ENCODE results near the gene RNF43.

Gene RNF43

DNA sequence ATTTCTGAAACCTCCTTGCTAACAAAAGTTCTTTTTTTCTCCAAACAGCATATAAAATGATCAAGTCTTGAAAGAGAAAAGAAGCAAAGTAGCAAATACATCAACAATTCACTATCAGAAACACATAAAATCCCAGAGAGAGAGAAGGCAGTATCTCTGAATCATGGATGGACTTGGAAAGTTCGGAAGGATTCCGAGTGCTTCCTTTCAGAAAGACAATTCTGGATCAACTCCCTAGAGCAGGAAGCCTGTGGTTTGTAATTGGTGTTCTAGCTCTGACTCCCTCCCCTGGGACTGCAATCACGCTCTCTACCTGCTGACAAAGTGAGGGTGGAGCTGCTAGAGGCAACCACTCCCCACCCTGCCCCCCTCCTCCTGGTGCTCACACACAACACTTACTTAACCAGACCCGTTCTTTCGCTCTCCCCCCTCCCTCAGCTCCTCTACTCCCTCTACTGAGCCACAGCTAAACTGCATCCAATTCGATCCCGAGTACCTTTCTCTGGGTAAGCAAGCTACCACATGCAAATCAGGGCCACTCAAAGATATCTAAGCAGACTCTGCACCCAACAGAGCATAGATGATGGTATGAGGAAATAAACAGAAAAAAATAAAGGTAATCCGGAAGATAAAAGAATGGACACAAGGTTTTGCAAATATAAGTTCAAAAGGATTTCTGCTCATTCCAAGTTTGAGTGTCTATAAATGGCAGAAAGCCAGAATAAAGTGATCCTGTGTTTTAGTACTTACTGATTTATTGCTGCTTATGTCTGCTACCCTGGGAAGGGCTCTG lies at the start of gene RNF43:
Gene RNF43 (minus strand): TSS at position 235 of the 793 bp plus-strand sequence. CDS start 1,957 bp downstream, outside the sequence.
- peak; percentile 98 for DNase-seq

DNA sequence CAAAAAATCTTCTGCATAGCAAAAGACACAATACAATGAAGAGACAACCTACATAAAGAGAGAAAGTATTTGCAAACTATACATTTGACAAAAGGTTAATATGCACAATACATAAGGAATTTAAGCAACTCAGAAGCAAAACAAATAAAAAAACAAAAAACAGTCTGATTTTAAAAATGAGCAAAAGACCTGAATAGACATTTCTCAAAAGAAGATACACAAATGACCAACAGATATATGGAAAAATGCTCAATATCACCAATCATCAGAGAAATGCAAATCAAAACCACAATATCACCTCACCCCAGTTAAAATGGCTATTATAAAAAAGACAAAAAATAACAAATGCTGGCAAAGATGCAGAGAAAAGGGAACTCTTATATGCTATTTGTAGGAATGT lies 38.2 kb upstream of the RNF43 start:
- no peak for DNase-seq

DNA sequence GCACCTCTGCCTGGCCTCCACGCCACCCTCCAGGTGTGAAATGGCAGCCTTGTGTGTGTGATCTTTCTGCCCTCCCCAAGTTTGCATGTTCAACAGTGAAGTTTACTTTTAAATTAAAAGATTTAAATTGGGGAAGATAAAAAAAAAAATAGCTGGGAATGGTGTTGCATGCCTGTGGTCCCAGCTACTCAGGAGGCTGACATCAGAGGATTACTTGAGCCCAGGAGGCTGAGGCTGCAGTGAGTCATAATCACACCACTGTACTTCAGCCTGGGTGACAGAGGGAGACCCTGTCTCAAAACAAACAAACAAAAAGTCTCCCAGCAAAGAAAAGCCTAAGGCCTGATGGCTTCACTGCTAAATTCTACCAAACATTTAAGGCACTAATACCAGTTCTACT lies 35.4 kb upstream of the RNF43 start:
- DNase-seq: no peak

DNA sequence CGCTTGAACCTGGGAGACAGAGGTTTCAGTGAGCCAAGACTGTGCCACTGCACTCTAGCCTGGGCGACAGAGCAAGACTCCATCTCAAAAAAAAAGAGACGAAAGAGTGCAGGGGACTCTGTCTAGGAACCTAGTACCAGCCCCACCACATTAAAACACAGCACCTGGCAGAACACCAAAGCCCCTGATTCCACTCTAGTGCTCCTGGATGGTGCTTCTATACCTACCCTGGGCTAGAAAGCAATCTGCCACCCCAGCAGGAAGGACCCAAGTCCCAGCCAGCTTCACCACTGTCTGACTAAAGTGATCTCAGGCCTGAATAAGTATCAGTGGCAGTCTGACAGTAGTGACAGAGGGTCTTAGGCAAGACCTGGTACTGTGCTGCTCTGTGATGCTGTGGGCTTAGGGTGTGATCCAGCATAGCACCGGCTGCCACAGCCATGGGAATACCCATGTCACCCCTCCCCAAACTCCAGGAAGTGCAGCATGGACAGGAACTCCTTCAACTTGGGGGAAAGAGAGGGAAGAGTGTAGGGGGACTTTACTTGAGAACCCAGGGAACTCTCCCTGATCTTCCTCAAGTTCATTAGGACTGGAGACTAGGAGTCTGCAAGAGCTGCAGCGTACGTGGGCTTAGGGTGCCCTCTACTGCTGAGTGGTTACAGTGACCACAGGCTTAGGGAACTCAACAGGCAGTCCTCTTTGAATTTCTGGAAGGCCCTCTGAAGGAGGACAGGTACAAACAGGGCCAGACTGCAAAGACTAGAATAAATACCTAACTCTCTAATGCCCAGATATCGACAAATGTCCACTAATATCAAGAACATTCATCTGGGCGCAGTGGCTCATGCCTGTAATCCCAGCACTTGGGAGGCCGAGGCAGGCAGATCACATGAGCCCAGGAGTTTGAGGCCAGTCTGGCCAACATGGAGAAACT lies 30.0 kb upstream of the RNF43 start:
- peak; percentile 71 for DNase-seq

DNA sequence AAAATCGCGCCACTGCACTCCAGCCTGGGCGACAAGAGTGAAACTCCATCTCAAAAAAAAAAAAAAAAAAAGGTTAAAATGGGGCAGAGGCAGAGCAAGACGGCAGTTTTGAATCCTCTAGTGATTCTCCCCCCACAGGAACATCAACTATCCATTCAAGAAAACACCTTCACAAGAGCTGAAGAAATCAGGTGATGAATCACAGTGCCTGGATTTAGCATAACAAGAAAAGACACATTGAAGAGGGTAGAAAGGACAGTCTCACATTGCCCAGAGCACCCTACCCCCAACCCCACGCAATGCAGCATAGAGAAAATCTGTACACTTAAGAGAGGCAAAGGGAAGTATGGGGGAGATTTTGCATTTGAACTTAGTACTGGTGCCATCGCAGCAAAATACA lies 28.8 kb upstream of the RNF43 start:
- DNase-seq: no peak

DNA sequence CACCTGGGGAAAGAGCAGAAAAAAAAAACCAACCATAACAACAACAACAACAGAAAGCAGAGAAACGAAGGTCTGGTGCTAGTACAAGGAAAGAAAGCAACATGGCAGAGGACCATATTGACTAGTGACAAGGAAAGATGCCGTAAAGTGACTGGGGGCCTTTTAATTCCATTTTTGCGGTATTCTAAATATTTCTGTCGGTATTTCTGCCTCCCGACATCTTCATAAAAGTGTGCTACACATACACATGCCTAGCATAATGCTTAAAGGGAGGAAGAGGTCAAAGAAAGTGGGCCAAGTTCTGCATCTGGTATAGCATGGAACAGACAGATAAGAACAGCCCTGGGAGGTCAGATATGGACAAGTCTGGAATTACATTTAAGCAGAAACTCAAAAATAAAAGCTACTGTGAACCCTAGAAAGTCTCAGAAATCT lies 19.5 kb upstream of the RNF43 start:
- DNase-seq: no peak

- no peak for DNase-seq
Measured at GRCh38 chr17:58436245-58436644, 18.9 kb upstream of the RNF43 start.

- no peak for DNase-seq
Measured at GRCh38 chr17:58432806-58433573, 15.7 kb upstream of the RNF43 start.

DNA sequence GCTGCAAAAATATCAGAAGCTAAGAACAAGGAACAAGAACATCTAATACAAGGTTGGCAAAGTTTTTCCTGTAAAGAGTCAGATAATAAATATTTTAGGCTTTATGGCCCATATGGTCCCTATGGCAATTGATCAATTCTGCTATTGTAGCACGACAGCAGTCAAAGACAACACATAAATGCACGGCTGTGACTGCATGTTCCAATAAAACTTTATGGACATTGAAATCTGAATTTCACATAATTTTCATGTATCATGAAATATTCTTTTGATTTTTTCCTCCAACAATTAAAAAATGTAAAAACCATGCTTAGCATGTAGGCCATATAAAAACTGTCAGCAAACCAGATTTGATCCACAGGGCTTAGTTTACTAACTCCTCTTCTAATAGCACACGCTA lies 10.5 kb upstream of the RNF43 start:
- no peak for DNase-seq

- no peak for DNase-seq
Measured at GRCh38 chr17:58421711-58422110, 4.4 kb upstream of the RNF43 start.

- DNase-seq: no peak
Measured at GRCh38 chr17:58420827-58421226, 3.5 kb upstream of the RNF43 start.

- DNase-seq: no peak
Measured at GRCh38 chr17:58416937-58417299, 416 bp downstream of the RNF43 start.

DNA sequence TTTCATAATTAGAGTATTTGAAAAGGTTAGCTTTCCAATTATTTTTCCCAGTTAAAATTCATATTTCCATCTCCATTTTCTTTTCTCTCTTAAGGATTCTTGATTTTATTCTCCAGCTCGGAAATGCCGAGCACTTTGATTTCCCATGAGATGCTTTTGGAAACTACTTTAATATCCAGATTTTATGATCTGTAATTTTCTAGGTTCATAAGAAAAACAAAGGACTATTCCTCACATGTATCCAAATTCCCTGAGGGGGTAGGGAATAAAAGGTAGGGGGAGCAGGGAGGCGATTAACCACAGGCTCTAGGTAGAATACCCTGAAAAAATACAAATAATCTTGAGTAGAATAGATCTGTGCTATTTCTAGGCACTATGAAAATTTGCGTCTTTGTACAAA lies 938 bp downstream of the RNF43 start:
- no peak for DNase-seq

DNA sequence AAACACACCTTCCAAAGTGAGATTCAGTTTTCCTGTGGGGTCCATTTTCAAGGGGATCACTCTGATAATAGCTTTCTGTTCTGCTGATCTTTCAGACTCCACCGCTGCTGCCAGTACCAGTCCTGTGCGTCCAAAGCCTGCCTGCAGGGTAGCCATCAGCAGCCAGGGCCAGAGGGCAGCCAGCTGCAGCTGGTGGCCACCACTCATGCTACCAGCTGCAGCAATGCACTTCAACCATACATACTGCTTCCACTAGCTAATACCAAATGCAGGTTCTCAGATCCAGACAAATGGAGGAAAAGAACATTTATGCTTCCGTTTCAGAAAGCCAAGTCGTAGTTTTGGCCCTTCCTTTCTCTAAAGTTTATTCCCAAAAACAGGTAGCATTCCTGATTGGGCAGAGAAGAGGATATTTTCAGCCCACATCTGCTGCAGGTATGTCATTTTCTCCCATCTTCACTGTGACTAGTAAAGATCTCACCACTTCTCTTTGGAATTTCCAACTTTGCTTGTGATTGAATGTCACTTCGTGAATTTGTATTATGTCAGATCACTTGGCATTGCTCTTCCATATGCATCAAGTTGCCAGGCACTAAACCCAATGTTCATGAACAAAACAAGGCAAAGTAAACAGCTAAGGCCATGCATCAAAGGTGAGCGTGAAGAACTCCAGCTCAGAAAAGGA lies 1.8 kb downstream of the RNF43 start:
- peak; percentile 41 for DNase-seq

GRCh38 chr17:58414596-58414997 lies 2.7 kb downstream of the RNF43 start:
- DNase-seq: peak; percentile 41

- peak; percentile 14 for DNase-seq
Measured at GRCh38 chr17:58413684-58414083, 3.6 kb downstream of the RNF43 start.

GRCh38 chr17:58412961-58413586 lies 4.3 kb downstream of the RNF43 start:
- no peak for DNase-seq

GRCh38 chr17:58412064-58412703 lies 5.2 kb downstream of the RNF43 start:
- no peak for DNase-seq

- no peak for DNase-seq
Measured at GRCh38 chr17:58411408-58411894, 5.9 kb downstream of the RNF43 start.

DNA sequence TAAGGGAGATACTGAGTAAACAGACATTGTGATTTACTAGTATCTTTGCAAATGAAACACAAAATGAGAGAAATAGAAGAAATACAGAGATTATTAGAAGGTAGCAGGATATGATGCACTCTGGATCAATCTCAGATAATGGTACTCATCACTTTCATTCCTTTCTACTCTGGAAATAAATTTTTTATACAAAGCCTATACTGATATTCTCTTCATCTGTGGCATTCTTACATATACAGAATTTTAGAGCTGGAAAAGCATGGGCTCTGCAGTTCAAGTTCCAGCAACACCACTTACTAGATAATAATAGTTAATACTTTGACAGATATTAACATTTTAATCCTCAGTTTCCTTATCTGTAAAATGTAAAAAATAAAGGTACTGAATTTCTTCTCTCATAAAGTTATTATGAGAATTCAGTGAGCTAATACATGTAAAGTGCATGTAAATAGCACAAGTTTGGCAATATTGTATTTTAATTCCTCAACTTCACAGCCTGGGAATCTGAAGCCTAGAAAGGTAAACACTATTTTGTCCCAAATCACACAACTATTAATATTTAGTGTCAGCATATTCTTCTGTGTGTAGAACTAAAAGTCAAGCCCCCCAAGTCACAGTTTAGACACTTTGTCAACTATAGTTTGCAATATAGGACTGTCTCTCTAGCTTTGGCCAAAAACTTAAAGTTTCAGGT lies 6.5 kb downstream of the RNF43 start:
- no peak for DNase-seq

DNA sequence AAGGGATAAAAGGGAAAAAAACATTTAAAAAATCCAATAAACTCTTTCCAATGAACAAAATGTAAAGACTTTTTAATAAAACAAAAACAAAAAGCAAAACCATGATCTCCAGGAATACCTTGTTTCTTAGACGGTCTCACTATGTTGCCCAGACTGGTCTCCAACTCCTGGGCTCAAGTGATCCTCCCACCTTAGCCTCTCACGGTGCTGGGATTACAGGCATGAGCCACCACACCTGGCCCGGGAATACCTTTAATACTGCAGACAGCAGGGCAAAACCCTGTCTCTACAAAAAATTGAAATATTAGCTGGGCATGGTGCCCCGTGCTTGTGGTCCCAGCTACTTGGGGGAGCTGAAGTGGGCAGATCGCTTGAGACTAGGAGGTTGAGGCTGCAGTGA lies 7.9 kb downstream of the RNF43 start:
- no peak for DNase-seq
